Parathyroid adenoma (tissue), 2 donors: ENCODE data around the gene CCL17.
"Not testable (repeated sequence)": the region's sequence is repeated elsewhere in the genome, so short reads cannot be mapped to it uniquely, and the experiment has no call there.

Experiments used
- H2AFZ ChIP-seq: fragments of 300-600 bp; sonication (generic); one replicate; pipeline ENCODE4 v1.7.0; 2017; ENCODE audit warnings: antibody characterized with exemption, mild to moderate bottlenecking
- H3K27ac ChIP-seq: fragments of 300-600 bp; sonication (generic); one replicate; pipeline ENCODE4 v1.7.0; 2017
- H3K27me3 ChIP-seq: fragments of 300-600 bp; sonication (generic); one replicate; pipeline ENCODE4 v1.7.0; 2017; ENCODE audit warnings: low read length; ENCODE audit not compliant: control insufficient read depth, insufficient read depth
- H3K36me3 ChIP-seq: fragments of 300-600 bp; sonication (generic); one replicate; pipeline ENCODE4 v1.7.0; 2017; ENCODE audit warnings: low read length; ENCODE audit not compliant: control insufficient read depth, insufficient read depth
- H3K4me1 ChIP-seq: fragments of 300-600 bp; sonication (generic); one replicate; pipeline ENCODE4 v1.7.0; 2017; ENCODE audit warnings: control low read depth
- H3K4me2 ChIP-seq: fragments of 300-600 bp; sonication (generic); one replicate; pipeline ENCODE4 v1.7.0; 2017; ENCODE audit warnings: low read length
- H3K4me3 ChIP-seq: fragments of 300-600 bp; sonication (generic); one replicate; pipeline ENCODE4 v1.7.0; 2017; ENCODE audit warnings: low read depth, low read length
- H3K79me2 ChIP-seq: fragments of 300-600 bp; sonication (generic); one replicate; pipeline ENCODE4 v1.7.0; 2017; ENCODE audit warnings: control low read depth
- H3K9ac ChIP-seq: fragments of 300-600 bp; sonication (generic); one replicate; pipeline ENCODE4 v1.7.0; 2017; ENCODE audit warnings: mild to moderate bottlenecking
- H3K9me3 ChIP-seq: fragments of 300-600 bp; sonication (generic); one replicate; pipeline ENCODE4 v1.7.0; 2017; ENCODE audit warnings: low read length; ENCODE audit not compliant: control insufficient read depth
- TF ChIP-seq, protein P1 (sequence below): fragments of 300-600 bp; sonication (generic); IDR thresholded peaks from one replicate; pipeline ENCODE4 v1.7.0; 2017; ENCODE audit warnings: antibody characterized with exemption, mild to moderate bottlenecking
- donor health status: primary hyperparathyroidism.

CCL17 gene

GRCh38 chr16:57435838-57436237, 31.3 kb downstream of the CCL17 start:
- H3K36me3 ChIP-seq: no peaks in the 10 kb centered on the region
- no peak overlapping the region for H2AFZ ChIP-seq
- no peak overlapping the region for H3K9ac ChIP-seq
- no peaks in the 10 kb centered on the region for H3K4me1 ChIP-seq
- H3K9me3 ChIP-seq: no peaks in the 10 kb centered on the region
- no peak overlapping the region for H3K4me3 ChIP-seq
- no peak overlapping the region for H3K4me2 ChIP-seq
- TF ChIP-seq, protein P1, sequence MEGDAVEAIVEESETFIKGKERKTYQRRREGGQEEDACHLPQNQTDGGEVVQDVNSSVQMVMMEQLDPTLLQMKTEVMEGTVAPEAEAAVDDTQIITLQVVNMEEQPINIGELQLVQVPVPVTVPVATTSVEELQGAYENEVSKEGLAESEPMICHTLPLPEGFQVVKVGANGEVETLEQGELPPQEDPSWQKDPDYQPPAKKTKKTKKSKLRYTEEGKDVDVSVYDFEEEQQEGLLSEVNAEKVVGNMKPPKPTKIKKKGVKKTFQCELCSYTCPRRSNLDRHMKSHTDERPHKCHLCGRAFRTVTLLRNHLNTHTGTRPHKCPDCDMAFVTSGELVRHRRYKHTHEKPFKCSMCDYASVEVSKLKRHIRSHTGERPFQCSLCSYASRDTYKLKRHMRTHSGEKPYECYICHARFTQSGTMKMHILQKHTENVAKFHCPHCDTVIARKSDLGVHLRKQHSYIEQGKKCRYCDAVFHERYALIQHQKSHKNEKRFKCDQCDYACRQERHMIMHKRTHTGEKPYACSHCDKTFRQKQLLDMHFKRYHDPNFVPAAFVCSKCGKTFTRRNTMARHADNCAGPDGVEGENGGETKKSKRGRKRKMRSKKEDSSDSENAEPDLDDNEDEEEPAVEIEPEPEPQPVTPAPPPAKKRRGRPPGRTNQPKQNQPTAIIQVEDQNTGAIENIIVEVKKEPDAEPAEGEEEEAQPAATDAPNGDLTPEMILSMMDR: no peak
- H3K79me2 ChIP-seq: no peaks in the 10 kb centered on the region
- H3K27ac ChIP-seq: no peak overlapping the region
- no peaks in the 10 kb centered on the region for H3K27me3 ChIP-seq

DNA sequence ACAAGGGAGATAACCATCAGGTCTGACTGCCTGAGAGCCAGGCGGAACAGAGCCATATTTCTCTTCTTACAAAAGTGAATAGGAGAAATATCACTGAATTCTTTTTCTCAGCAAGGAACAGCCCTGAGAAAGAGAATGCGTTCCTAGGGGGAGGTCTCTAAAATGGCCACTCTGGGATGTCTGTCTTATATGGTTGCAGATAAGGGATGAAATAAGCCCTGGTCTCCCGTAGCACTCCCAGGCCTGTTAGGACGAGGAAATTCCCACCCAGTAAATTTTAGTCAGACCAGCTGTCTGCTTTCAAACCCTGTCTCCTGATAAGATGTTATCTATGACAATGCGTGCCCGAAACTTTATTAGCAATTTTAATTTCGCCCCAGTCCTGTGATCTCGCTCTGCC, 35.4 kb downstream of the CCL17 start:
- H3K79me2 ChIP-seq: peaks cover 15% of the 10 kb centered on the region
- not testable (repeated sequence) for H2AFZ ChIP-seq, H3K36me3 ChIP-seq, H3K4me3 ChIP-seq, H3K27ac ChIP-seq, H3K4me1 ChIP-seq, H3K27me3 ChIP-seq, H3K4me2 ChIP-seq, H3K9me3 ChIP-seq, H3K9ac ChIP-seq

GRCh38 chr16:57440551-57440950, 36.0 kb downstream of the CCL17 start:
- H3K4me1 ChIP-seq, H3K4me3 ChIP-seq, H3K36me3 ChIP-seq: not testable (repeated sequence)

GRCh38 chr16:57444711-57445110, 40.1 kb downstream of the CCL17 start:
- Histone ChIP-seq H3K36me3 (no peaks in the 10 kb centered on the region), H3K4me1 (peaks cover 14% of the 10 kb centered on the region), H3K79me2 (peaks cover 37% of the 10 kb centered on the region), H3K4me3 (no peak overlapping the region), H3K4me2 (no peak overlapping the region), H3K27me3 (no peaks in the 10 kb centered on the region), H3K27ac (no peak overlapping the region), H3K9me3 (no peaks in the 10 kb centered on the region), H2AFZ (no peak overlapping the region), H3K9ac (no peak overlapping the region)
- TF ChIP-seq, protein P1: no peak

More at GRCh38 chr16:57440551-57440950, 36.0 kb downstream of the CCL17 start:
- not testable (repeated sequence) for H3K9ac ChIP-seq, H2AFZ ChIP-seq, H3K27ac ChIP-seq, H3K27me3 ChIP-seq, H3K9me3 ChIP-seq, H3K4me2 ChIP-seq
- H3K79me2 ChIP-seq: peaks cover 18% of the 10 kb centered on the region

DNA sequence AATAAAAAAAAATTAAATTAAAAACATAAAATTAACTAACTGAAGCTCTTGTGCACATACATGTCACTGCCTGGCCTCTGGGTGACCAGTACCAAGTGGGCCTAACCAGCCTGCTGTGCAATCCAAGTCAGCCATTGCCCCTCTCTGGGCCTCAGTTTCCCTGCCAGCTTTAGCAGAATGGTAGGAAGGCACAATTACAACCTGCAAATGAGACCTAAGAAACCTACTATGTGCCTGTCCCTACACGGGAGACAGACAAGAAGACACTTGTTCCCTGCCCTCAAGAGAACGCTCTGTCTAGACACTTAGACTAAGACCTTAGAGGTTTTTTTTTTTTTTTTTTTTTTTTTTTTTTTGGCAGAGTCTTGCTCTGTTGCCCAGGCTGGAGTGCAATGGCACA, 40.9 kb downstream of the CCL17 start:
- H3K27me3 ChIP-seq: no peaks in the 10 kb centered on the region

More for the DNA sequence above, 40.9 kb downstream of the CCL17 start:
- H3K4me1 ChIP-seq: peaks cover 14% of the 10 kb centered on the region
- H3K4me2 ChIP-seq: no peak overlapping the region
- no peaks in the 10 kb centered on the region for H3K36me3 ChIP-seq
- H3K9ac ChIP-seq: no peak overlapping the region
- peaks cover 37% of the 10 kb centered on the region for H3K79me2 ChIP-seq
- H3K9me3 ChIP-seq: no peaks in the 10 kb centered on the region
- H2AFZ ChIP-seq: no peak overlapping the region
- no peak overlapping the region for H3K4me3 ChIP-seq
- no peak overlapping the region for H3K27ac ChIP-seq
- TF ChIP-seq, protein P1: no peak
